ENCODE measurements around the gene S100A12.
A peak's percentile ranks its signal among the peaks of the same experiment; 100 is the strongest.

S100A12 gene

GRCh38 chr1:153365696-153366095 is 9.7 kb downstream of the S100A12 start:
- no peak for DNase-seq

GRCh38 chr1:153364766-153365666 is 10.4 kb downstream of the S100A12 start:
- DNase-seq, result no peak

GRCh38 chr1:153364156-153364555 is 11.3 kb downstream of the S100A12 start:
- DNase-seq, result no peak

GRCh38 chr1:153363641-153364040 is 11.8 kb downstream of the S100A12 start:
- no peak for DNase-seq

GRCh38 chr1:153362187-153362775 is 13.1 kb downstream of the S100A12 start:
- DNase-seq, result no peak

GRCh38 chr1:153361480-153362109 is 13.8 kb downstream of the S100A12 start:
- DNase-seq, result no peak

- DNase-seq, result no peak
These were observed 14.6 kb downstream of the S100A12 start for GRCh38 chr1:153360592-153361479.

GRCh38 chr1:153360190-153360589 is 15.2 kb downstream of the S100A12 start:
- no peak for DNase-seq

GRCh38 chr1:153359241-153359640 is 16.2 kb downstream of the S100A12 start:
- no peak for DNase-seq

GRCh38 chr1:153358691-153358975 is 16.8 kb downstream of the S100A12 start:
- DNase-seq, result no peak

GRCh38 chr1:153357853-153358690 is 17.3 kb downstream of the S100A12 start, which contains the start of gene S100A9:
Gene S100A9, plus strand, starts transcription at chr1:153357854. Its CDS starts 430 bp downstream, at chr1:153358284.
- no peak for DNase-seq

- peak; percentile 15 for DNase-seq
These were observed 18.2 kb downstream of the S100A12 start for GRCh38 chr1:153357076-153357852.

- DNase-seq, result no peak
These were observed 18.9 kb downstream of the S100A12 start for GRCh38 chr1:153356392-153357075.

- peak; percentile 44 for DNase-seq
These were observed 19.9 kb downstream of the S100A12 start for GRCh38 chr1:153355445-153356071.

- no peak for DNase-seq
These were observed 20.8 kb downstream of the S100A12 start for GRCh38 chr1:153354515-153355193.

- no peak for DNase-seq
These were observed 22.0 kb downstream of the S100A12 start for GRCh38 chr1:153353226-153353947.

GRCh38 chr1:153352523-153352922 is 22.9 kb downstream of the S100A12 start:
- DNase-seq, result peak; percentile 66

GRCh38 chr1:153350321-153350957 is 25.0 kb downstream of the S100A12 start:
- DNase-seq, result no peak
